Hepatocyte (in vitro differentiated cells): Measurements from ENCODE around the gene TNFAIP8L3.

Experiments
- CTCF ChIP-seq: fragments of 200-600 bp; sonication (generic); IDR thresholded peaks from 2 replicates; pipeline ENCODE4 v1.5.1; 2016; ENCODE audit warnings: antibody characterized with exemption, mild to moderate bottlenecking; ENCODE audit not compliant: poor library complexity
- EZH2 ChIP-seq: fragments of 200-600 bp; sonication (generic); IDR thresholded peaks from 2 replicates; pipeline ENCODE4 v1.6.1; 2016; ENCODE audit warnings: antibody characterized with exemption, mild to moderate bottlenecking, borderline replicate concordance

- TF ChIP-seq CTCF: no peak
- no peak for TF ChIP-seq EZH2
Observed at GRCh38 chr15:51065781-51066180, 28.9 kb downstream of the TNFAIP8L3 start.
